ENCODE data around the gene LRP1B.
"Not testable (repeated sequence)": the region's sequence is repeated elsewhere in the genome, so short reads cannot be mapped to it uniquely, and the experiment has no call there.

LRP1B gene

GRCh38 chr2:141200191-141200590 lies 930.6 kb downstream of the LRP1B start:
- DNase-seq = no peak

GRCh38 chr2:141199711-141200110 lies 931.1 kb downstream of the LRP1B start:
- DNase-seq = no peak

GRCh38 chr2:141195087-141195486 lies 935.7 kb downstream of the LRP1B start:
- DNase-seq = no peak

GRCh38 chr2:141187075-141187439 lies 943.8 kb downstream of the LRP1B start:
- DNase-seq = no peak

GRCh38 chr2:141186413-141187074 lies 944.3 kb downstream of the LRP1B start:
- DNase-seq = no peak

- no peak for DNase-seq
Observed at GRCh38 chr2:141182246-141182645, 948.6 kb downstream of the LRP1B start.

- DNase-seq = not testable (repeated sequence)
Observed at GRCh38 chr2:141169117-141169516, 961.7 kb downstream of the LRP1B start.

- DNase-seq = no peak
Observed at GRCh38 chr2:141162314-141162713, 968.5 kb downstream of the LRP1B start.

- DNase-seq = no peak
Observed at GRCh38 chr2:141151611-141152286, 979.1 kb downstream of the LRP1B start.

GRCh38 chr2:141142025-141142424 lies 988.8 kb downstream of the LRP1B start:
- no peak for DNase-seq

- no peak for DNase-seq
Observed at GRCh38 chr2:141137122-141137693, 993.6 kb downstream of the LRP1B start.

GRCh38 chr2:141133883-141134282 lies 996.9 kb downstream of the LRP1B start:
- DNase-seq = no peak

- DNase-seq = no peak
Observed at GRCh38 chr2:141125432-141125831, 1005.4 kb downstream of the LRP1B start.

- DNase-seq = no peak
Observed at GRCh38 chr2:141118836-141119235, 1012.0 kb downstream of the LRP1B start.

GRCh38 chr2:141113301-141113700 lies 1017.5 kb downstream of the LRP1B start:
- no peak for DNase-seq

- DNase-seq = no peak
Observed at GRCh38 chr2:141109633-141110032, 1021.2 kb downstream of the LRP1B start.

- DNase-seq = no peak
Observed at GRCh38 chr2:141105763-141106162, 1025.1 kb downstream of the LRP1B start.

GRCh38 chr2:141103216-141103615 lies 1027.6 kb downstream of the LRP1B start:
- DNase-seq = no peak

- DNase-seq = no peak
Observed at GRCh38 chr2:141079231-141079630, 1051.6 kb downstream of the LRP1B start.

- no peak for DNase-seq
Observed at GRCh38 chr2:141075753-141076152, 1055.1 kb downstream of the LRP1B start.

- no peak for DNase-seq
Observed at GRCh38 chr2:141068053-141068682, 1062.6 kb downstream of the LRP1B start.

GRCh38 chr2:141065042-141065441 lies 1065.8 kb downstream of the LRP1B start:
- no peak for DNase-seq

- DNase-seq = no peak
Observed at GRCh38 chr2:141063406-141063805, 1067.4 kb downstream of the LRP1B start.

- no peak for DNase-seq
Observed at GRCh38 chr2:141062443-141062842, 1068.4 kb downstream of the LRP1B start.

Measured in CD4-positive, alpha-beta T cell treated with Interleukin-6 for 4 hours (primary cell).